Kidney capillary endothelial cell (primary cell): ENCODE measurements around the gene DEPDC5.

Experiments used
- DNase-seq: peaks from one replicate; pipeline ENCODE4 v3.0.0-alpha.2; 2018; ENCODE audit warnings: low spot score

DEPDC5 gene

DNA sequence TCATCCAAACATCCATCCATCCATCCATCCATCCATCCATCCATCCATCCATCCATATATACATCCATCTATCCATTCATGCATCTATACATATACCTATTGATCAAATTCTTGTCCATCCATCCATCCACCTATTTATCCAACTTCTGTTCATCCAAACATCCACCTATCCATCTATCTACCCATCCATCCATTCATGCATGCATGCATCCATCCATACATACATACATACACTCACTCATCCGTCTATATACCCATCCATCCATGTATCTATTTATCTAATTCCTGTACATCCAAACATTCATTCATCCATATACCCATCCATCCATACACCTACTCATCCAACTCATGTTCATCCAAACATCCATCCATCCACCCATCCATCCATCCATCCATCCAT, 171.2 kb downstream of the DEPDC5 start:
- no peak for DNase-seq

- no peak for DNase-seq
Observed at GRCh38 chr22:31926024-31926423, 172.2 kb downstream of the DEPDC5 start.

GRCh38 chr22:31926969-31927368, 173.2 kb downstream of the DEPDC5 start:
- no peak for DNase-seq

DNA sequence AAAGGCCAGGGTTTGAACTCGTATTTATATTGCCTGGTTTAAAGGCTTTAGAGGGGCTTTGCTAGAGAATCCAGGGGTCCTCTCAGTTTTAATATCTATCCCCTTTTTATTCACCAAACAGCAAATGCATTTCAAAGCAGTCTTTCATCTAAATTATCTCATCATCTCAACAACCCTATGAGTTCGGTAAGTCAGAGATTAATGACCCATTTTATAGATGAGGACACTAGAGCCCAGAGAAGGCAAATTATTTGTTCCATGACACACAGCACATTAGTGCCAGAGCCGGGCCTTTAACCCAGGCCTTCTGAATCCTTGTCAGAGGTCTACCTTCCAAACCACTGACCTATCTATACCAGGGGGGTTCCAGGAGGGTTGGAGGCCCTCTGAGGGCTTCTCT, 173.7 kb downstream of the DEPDC5 start:
- DNase-seq, result no peak

- no peak for DNase-seq
Observed at GRCh38 chr22:31929167-31929930, 175.5 kb downstream of the DEPDC5 start.

DNA sequence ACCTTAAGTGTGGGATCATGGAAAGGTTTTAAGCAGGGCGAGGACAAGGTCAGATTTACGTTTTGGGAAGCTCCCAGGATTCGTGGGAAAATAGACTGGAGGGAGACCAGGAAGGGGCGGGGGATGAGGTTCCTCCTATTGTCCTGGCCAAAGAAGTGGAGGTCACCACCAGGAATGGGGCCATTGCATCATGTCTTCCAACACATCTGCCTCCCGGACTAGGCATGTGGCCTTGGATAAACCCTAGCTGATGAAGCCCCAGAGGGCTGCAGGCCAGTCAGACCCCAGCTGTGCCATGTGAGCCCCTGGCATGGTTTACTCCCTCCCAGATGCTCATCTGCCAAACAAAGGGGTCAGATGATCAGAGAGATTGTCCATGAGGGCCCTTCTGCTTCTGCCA, 179.0 kb downstream of the DEPDC5 start:
- DNase-seq, result no peak

DNA sequence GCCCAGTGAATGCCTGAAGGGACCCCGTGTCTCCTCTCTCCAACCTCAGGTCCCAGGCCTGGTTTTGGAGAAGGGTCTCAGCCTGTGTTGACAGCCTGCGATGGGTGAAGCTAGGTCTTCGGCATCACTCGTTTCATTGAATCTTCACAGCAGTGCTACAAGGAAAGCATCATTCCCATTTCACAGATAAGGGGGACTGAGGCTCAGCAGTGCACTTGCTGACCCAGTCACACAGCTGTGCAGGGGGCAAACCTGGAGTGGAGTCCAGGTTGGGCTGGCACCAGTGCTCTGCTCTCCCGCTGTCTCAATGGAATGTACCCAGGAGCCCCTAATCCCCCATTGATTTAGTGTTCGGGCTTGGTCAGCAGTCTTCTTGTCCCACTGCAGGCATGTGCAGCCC, 179.6 kb downstream of the DEPDC5 start:
- no peak for DNase-seq

- no peak for DNase-seq
Observed at GRCh38 chr22:31933816-31934482, 180.1 kb downstream of the DEPDC5 start.

DNA sequence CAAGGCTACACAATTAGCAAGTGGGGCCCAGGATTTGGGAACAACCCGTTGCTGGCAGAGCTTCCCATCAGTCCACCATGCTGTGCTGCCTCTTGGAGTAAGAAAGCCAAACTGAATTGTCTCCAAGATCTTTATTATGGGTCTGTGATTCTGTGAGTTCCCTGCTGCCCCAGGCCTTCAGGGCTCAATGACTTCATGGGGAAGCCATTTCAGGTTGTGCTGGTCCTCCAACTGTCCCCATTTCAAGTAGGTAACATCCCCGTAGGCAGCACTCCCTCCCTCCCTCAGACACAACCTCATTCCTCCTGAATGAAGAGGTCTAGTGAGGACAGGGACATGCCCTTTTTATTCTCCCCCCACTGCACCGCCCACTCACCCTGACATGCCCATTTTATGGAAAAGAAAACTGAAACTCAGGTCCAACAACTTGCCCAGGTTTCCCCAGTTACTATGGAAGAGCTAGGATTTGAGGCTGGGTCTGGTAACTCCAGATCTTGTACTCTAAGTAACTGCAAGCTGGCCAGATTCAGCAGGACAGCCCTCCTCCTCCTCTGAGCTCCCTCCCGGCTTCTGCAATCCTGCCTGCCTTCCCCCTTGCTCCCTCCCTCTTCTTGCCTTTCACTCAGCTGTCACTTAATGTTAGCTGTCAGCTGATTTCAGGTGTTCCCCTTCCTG, 182.3 kb downstream of the DEPDC5 start:
- DNase-seq, result no peak

DNA sequence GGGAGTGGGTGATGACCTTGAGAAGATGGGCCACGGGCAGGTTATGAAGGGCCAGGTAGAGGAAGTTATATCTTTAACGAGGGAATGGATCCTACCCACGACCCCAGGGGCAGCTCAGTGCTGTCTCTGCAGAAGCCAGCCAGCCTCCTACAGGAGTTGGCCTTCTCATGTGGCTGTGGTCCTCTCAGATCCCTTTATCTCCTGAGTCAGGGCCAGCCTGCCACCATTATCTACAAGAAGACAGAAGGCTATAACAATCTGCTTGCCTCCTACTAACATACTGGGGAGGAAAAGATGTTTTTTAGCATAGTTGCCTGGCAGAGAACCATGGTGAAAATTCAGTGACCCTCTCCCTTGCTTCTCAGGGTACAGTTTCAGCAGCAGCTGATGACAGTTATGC, 183.5 kb downstream of the DEPDC5 start:
- no peak for DNase-seq

- DNase-seq, result no peak
Observed at GRCh38 chr22:31938296-31938695, 184.5 kb downstream of the DEPDC5 start.

- no peak for DNase-seq
Observed at GRCh38 chr22:31940506-31940905, 186.7 kb downstream of the DEPDC5 start.

GRCh38 chr22:31942091-31942490, 188.3 kb downstream of the DEPDC5 start:
- DNase-seq, result no peak

DNA sequence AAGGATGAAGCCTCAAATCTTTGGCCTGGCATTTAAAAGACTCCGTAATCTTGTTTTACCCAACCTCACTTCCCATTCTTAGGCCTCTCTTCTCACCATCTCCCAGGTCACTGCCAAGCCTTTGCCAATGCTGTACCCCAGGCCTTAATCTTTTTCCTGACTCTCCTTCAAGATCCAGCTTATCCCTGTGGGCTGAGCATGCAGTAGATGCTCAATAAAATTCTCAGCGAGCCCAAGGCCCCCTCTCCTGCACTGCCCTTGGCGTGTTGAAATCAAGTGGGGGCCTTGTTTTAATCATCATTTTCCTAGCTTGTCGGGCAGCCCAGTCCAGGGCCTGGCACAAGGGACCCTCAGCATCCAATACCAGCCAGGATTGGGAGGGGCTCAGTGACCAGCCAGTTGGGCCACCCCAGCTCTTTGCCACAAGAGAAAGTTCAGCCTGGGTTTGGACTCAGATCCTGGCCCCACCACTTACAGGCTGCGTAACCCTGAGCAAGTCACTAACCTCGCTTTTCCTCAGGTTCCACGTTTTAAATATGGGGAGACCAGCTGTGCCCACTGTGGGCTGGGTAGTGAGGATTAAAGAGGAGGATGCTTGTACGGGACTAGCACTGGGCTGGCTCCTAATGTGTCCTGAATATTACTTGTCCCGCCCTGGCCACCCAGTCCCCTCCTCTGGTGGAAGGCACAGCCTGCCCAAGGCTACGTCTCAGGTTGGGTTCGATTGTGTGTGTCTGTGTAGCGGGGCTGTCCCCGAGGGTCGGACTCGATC, 189.6 kb downstream of the DEPDC5 start:
- DNase-seq, result no peak

DNA sequence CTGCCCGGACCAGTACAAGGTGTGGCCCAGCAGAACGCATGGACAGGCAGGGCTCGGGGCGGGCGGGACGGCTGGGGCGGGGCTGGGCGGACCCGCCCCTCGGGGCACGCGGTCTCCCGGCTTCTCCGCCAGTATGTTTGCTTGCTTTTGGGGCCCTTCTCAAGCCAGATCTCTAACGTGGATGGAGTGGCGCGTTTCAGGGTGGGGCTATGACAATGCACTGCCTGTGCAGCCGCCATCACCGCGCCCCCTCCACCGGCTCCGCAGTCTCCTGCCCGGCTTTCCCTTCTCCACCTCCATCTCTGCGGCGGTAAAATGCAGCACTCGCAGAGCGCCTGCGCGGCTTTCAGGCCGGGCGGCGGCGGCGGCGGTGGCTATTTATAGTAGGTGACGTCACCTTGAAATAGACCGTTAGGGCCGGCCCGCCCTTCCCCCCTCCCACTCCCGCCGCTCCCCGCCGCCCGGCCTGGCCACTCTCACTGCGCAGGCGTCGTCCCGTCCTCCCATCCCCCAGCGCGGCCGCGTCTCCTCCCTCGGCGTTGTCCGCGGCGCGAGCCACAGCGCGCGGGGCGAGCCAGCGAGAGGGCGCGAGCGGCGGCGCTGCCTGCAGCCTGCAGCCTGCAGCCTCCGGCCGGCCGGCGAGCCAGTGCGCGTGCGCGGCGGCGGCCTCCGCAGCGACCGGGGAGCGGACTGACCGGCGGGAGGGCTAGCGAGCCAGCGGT, 190.3 kb downstream of the DEPDC5 start, which contains the start of gene YWHAH:
TSS of gene YWHAH (plus strand) at position 558 of the 722 bp plus-strand sequence. CDS start 199 bp downstream, outside the sequence.
- DNase-seq, result peak; percentile 94

DNA sequence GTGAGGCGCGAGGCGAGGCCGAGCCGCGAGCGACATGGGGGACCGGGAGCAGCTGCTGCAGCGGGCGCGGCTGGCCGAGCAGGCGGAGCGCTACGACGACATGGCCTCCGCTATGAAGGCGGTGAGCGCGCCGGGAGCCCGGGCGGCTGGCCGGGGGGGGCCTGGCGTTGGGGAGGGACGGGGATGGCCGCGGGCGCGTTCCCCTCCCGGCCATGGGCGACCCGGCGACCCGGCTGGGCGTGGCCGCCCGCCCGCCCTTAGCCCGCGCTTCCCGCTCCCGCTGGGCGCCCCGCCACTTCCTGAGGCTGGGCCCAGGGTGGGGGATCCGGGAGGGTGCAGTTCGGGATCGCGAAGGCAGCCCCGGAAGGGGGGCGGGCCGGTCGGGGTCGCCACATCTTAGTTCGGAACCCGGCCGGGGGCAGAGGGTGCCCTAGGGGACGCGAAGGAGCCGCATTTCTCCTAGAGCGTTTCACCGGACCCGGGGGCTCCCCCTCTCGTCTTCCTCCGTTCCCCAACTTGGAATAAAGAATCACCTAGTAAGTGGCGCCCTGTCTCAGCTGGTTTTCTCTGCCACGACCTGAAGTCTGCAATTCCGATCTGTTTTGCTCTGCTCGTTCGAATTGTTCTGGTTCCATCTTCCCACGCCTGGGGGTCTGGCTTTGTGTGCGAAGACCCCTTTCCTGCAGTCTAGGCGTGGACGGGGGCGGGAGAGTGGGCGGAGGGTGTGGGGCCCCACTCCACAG, 191.1 kb downstream of the DEPDC5 start:
- no peak for DNase-seq

DNA sequence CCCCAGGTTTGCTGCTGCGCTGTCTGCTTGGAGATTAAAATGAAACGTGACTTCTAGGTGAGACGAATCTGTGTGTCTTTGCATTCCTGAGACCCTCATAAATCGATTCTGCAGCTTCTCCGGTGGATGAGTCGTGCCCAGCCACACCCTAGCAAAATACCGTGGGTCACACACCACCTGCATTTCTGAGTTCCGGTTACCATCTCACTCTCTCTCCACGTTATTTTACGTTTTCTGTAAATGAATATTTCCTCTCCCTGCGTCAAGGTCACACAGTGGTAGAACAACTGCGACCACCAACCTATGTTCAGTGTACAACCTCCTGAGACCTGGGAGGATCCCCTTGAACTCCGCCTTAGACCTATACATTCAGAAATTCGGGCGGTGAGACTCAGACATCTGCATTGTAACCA, 191.6 kb downstream of the DEPDC5 start:
- no peak for DNase-seq

DNA sequence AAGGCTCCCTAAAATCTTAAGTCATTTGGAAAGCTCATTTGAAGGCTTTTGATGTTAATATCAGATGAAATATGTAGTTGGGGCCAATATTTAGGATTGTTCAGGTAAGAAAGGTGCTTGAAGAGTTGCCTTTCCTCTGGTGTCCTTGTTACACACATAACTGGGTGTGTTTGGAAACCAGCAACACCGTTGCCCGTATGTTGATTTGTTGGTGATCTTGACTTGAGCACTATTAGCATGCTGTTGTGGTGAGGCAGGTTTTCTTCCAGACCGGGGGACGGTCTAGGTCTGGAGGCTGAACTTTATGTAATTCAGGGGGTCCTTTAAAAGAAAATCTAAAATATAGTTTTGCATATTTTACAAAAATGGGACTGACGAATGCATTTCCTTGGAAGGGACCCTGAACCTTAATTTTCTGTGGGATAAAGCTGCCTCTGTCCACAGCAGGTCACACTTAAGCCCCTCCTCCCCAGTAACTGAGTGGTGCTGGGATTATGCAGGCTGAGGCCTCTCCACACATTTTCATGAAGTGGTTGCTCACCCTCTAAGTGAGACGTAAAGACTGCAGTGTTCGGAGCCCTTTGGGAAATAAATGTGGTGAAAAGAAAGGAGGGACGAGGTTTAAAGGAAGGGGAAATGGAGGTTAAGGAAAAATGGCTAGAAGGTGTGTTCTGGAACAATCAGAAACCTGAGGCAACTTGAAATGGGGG, 192.3 kb downstream of the DEPDC5 start:
- no peak for DNase-seq

GRCh38 chr22:31947296-31947695, 193.5 kb downstream of the DEPDC5 start:
- DNase-seq, result no peak

DNA sequence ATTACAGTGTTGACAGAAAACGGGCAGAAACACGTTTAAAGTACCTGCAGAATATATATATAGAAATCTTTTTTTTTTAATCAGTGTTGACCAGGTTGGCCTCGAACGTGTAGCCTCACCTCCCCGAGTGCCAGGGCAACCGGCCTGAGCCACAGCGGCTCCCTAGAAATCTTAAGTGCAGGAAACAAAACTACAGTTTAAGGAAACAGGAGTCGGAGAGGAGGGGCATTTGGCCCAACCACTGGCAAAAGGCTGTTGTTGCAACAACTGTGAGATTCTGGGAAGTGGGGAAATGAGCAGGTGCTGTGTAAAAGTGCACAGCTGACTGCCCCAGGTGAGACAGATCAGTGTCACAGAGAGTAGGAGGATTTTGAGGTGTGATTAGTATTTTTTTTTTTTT, 194.2 kb downstream of the DEPDC5 start:
- DNase-seq, result no peak
